HG02588 (cell line): ENCODE data around the gene SF1.

ENCODE experiments used
- ATAC-seq: cut with Tn5 transposase; IDR thresholded peaks from one replicate; pipeline ENCODE4 v1.9.1; 2021; ENCODE audit warnings: mild to moderate bottlenecking, moderate library complexity; ENCODE audit not compliant: unreplicated experiment

The SF1 gene

GRCh38 chr11:64728757-64729365, 49.5 kb downstream of the SF1 start:
- ATAC-seq, result no peak

DNA sequence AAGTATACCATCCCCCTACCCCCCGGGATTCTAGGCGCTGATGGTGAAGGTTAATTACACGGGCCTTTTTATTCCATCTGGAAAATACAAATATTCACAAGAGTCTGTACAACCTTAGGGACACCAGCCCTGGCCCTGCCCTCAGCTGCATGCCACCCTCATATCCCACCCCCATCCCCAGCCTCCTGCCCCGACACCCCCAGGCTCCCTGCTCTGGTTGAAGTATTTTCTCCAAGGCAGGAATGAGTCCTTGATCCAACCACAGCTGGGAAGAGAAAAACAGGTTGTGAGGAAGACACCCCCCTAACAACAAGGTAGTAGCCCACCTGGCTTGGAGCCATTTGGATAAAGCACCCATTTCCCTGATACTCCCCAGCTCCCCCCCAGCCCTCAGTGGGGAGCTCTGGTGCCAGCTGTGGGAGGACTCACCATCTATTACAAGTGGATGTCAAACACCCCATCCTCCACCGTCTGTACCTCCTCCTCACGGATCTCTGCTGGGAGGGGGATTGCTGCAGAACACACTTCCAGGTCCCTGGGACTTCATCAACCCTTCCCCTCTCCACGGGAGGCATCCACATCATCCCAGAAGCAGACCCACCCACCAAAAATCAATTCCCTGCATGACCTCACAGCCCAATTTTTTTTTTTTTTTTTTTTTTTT, 51.3 kb downstream of the SF1 start:
- ATAC-seq, result no peak

DNA sequence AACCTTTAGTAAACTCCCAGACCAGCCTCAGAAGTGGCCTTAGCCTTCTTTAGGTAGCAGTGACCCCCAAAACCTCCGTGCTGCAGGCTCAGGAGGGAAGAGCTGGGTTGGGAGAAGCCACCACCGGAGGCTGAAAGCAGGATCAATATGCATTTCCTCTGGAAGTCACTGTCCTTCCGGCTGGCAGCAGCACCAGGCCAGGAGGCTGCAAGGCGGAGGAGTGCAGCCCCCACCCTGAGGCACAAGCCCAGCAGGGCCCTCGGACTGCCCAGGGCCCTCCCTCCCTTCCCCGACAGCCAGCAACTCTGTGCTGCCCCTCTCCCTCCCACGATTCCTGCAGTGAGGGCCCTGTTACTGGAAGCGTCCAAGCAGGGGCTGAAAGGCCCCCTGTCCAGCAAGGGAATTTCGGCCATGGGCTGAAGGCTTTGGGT, 52.1 kb downstream of the SF1 start:
- no peak for ATAC-seq

DNA sequence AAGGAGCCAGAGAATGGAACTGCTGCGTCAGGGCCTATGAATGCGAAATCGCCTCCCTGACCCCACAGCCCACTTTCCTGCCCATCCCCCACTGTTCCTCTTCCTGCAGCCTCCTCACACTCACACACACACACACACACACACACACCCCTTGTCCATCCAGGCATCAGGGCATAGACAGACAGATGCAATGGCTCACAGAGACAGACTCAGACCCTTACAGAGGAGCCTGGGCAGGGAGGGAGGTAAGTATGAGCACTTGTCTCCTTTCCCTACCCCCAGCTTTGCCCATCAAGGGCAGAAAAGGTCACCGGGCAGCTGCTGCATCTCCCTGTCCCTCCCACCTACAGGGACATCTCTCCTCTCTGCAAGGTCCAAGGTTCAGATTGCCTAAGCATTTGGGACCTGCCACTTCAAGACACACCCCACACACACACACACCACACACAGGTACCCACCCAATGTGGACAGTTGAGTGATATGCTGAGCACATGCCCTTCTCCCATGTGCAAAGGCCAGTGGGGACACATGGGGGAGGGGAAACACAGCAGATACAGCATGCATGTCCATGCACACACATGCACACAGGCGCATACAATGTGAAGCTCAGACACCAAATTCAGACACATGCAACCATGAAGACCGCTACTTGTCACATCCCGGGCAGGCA, 53.3 kb downstream of the SF1 start:
- no peak for ATAC-seq

- no peak for ATAC-seq
Measured at GRCh38 chr11:64723907-64724862, 54.2 kb downstream of the SF1 start.

DNA sequence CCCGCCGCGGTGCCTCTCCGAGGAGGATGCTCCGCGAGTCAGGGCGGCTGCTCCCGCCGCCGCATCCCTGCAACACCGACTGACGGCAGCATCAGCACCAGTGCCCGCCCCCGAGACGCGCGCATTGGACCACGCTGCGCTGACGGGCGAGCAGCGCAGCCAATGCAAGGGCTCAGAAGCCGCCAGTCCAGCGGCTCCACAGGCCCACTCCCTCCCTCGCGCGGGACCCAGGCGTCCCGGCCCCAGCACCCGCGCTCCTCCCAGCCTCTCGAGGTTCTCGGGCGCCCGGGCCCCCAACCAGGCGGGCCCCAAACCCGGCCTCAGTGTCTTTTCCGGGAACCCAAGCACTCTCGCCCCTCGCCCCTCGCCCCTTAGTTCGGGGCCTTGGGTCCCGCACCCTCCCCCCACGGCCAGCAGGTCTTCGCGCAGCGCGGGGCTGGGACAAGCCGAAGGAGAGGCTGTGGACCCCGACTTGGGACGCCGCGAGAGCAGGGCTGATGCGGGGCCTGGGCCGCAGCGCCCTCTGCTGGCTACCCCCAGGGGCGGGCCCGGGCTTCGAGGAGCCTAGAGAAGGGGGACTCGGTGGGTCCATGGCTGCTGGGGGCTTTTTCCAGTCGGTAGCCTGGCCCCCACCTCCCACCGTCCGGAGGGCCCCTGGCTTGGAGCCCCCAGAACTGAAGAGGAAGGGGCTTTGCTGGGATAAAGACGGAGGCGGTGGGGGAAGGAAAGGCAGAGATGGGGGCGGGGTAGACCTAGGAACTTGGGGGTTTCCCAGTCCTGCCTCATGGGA, 55.0 kb downstream of the SF1 start, which contains the start of gene NRXN2:
Gene NRXN2 (minus strand): TSS at position 81 of the 790 bp plus-strand sequence. CDS start 9,498 bp downstream, outside the sequence.
- ATAC-seq, result peak; percentile 77

DNA sequence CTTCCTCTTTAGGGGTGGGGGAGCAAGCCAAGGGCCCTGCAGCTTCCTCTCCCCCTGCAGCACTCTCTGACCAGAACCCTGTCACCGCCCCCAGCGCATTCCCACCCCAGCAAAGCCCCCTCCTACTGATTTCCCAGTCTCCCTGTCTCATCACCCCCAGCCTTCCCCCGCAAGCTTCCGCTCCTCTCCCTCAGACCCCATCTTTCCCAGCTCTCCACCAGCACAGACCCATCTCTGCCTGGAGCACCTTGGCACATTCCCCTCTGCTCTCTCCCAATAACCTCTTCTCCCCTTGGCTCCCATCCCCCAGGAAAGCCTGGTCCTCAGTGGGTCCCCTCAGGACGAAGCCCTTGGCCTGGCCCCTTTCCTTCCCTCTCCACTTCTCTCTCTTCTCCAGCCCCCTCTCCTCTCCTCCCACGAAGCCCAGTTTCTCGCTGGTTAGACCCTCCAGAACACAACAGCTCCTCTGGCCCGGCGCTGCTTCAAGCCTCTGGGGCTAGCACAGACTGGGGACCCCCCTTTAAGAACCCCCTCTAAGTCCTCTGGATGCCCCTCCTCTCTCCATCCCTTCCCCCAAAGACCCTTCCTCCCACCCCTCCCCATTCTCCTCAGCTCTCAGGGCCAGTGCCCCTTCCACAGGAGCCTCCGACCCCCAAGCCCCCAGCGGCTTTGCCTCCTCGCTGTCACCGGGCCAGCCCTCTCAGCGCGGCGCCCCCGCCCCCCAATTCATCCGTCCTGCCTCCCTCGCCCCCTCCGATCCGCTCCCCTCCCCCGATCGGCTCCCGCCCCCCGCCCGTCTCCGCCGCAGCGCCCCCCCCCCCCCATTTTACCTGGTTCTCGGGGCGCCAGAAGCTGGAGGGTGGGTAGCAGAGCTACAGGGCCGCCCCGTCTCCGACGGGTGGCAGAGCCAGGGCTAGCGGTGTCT, 55.9 kb downstream of the SF1 start:
- ATAC-seq, result no peak

GRCh38 chr11:64721359-64721699, 57.0 kb downstream of the SF1 start:
- no peak for ATAC-seq

DNA sequence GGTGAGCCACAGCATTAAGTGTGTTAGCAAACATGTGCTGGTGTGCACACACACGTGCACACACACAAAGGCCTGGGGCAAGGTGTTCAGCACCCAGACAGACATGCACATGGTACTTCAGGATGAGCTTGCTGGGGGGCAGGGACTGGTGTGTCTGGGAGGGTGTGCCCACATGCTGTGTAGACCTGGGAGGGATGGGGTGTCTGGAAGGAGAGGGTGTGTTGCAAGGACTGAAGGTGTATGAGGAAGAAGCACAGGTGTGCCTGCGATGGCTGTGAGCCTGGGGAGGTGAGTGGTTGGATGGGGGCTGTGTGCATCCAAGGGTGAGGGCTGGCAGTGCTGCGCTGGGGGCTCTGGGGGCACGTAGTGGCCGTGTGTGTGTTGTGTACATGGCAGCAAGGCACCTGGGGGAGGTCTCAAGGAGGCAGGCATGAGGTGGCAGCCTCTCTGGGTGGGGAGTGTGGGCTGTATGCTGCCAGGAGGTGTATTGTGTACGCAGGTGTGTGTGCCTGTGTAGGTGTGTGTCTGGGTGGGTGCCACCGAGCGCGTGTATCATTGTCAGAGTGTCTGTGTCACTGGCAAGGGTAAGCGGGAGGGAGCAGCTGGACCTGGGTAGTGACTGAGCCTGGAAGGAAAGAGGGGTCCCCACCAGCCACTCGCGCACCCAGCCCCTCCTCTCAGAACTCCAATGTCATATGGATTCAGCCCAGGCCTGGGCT, 57.5 kb downstream of the SF1 start:
- ATAC-seq, result no peak

- ATAC-seq, result no peak
Measured at GRCh38 chr11:64720167-64720566, 58.2 kb downstream of the SF1 start.

DNA sequence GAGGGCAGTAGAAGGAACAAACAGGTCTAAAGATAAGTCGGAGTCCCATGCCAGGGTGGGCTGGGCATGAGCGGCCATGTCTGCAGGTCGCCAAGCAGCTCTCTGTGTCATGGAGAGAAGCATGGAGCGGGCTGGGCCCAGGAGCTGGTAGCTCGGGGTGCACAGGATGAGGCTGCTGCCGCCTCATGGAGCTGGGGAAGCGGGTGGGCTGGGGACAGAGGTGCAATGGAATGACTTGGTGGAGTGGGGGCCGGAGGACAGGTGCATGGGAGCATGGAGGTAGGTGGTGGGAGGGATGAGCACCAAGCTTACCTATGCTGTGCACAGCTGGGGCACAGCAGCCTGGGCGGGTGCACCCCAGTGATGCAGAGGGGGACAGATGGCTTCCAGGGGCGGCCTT, 58.9 kb downstream of the SF1 start:
- ATAC-seq, result no peak

GRCh38 chr11:64718780-64719124, 59.6 kb downstream of the SF1 start:
- ATAC-seq, result no peak

- no peak for ATAC-seq
Measured at GRCh38 chr11:64718084-64718779, 60.1 kb downstream of the SF1 start.

DNA sequence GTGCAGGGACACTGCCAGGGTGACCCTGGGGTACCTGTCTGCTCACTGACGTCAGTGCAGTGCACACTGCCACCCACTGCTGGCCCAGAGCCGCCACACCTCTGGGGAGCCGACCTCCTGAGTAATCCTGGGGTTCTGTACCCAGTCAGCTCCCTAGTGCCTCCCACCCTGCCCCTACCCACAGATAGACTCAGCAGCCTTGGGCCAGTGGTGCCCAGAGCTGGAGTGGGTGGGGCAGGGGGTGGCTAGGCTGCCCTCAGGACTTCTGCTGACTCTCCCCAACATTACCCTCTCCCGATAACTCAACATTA, 61.1 kb downstream of the SF1 start:
- no peak for ATAC-seq

GRCh38 chr11:64716473-64717267, 61.7 kb downstream of the SF1 start:
- no peak for ATAC-seq

GRCh38 chr11:64715756-64716472, 62.4 kb downstream of the SF1 start:
- no peak for ATAC-seq

GRCh38 chr11:64715110-64715509, 63.2 kb downstream of the SF1 start:
- ATAC-seq, result no peak
